ENCODE measurements around the gene TCF19. TPM values are rescaled to one million over a fixed set of nuclear protein-coding genes. Genes with fewer than 3 reads are reported as not detected.

Gene TCF19
- total RNA-seq, 2 donors from 2014 or later: 7.6 to 10.0 TPM

DNA sequence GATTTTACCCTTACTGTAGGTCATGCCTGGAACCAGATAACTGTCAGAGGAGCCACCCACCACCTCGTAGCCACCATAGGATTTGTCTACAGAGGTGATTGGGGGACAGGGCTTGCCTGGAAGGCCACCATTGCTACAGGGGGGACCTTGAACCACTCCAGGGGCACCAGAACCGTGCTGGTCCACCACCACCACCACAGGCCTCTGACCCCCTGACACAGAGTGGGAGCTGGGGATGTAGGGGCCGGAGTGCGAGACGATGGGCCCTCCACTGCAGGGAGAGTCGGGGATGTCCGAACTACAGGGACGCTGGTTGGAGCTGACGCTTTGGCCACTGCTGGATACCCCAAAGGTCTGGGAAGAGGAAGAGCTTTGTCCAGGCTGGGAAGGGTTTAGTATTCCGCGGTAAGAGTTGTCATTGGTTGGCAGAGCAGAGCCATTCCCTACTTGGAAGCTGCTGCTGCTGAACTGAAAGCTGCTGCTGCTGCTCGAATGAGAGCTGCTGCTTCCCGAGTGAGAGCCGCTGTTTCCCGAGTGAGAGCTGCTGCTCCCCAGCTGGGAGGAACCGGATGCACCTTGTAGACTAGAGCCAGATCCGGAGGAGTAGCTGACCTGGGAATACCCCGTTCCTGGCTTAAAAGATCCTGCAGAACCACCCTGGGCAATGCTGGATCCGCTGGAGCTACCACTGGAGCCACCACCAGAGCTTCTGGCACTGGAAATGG is 41.6 kb upstream of the TCF19 start:
- WGBS: 71% methylated on average over 19 of the region's 19 CpGs
- H3K27ac ChIP-seq: no peak overlapping the region
- no peaks in the 10 kb centered on the region for H3K36me3 ChIP-seq
- H3K9me3 ChIP-seq: no peaks in the 10 kb centered on the region
- intact Hi-C loops (cut with DNase I): no loop called here
- H3K4me3 ChIP-seq: no peak overlapping the region
- peaks cover 5% of the 10 kb centered on the region for H3K4me1 ChIP-seq (replicated peaks)
- TF ChIP-seq POLR2AphosphoS5 (IDR thresholded peaks at IDR 0.05) (no peak), POLR2A (IDR thresholded peaks at IDR 0.05) (no peak), CTCF (IDR thresholded peaks at IDR 0.05) (no peak)
- no peak for DNase-seq (ENCODE audit: low spot score)
- no peaks in the 10 kb centered on the region for H3K27me3 ChIP-seq (replicated peaks; ENCODE audit: insufficient read depth)

- Histone ChIP-seq H3K36me3 (no peaks in the 10 kb centered on the region), H3K27me3 (replicated peaks; ENCODE audit: insufficient read depth) (no peaks in the 10 kb centered on the region), H3K9me3 (no peaks in the 10 kb centered on the region), H3K4me1 (replicated peaks) (peaks cover 5% of the 10 kb centered on the region), H3K4me3 (no peak overlapping the region), H3K27ac (no peak overlapping the region)
- 89% methylated on average over 7 of the region's 7 CpGs for WGBS
- intact Hi-C loops (cut with DNase I): no loop called here
- DNase-seq (ENCODE audit: low spot score): no peak
- TF ChIP-seq POLR2AphosphoS5 (IDR thresholded peaks at IDR 0.05): no peak
- TF ChIP-seq CTCF (IDR thresholded peaks at IDR 0.05): no peak
- TF ChIP-seq POLR2A (IDR thresholded peaks at IDR 0.05): no peak
Measured at GRCh38 chr6:31118178-31118577, 40.2 kb upstream of the TCF19 start.

- intact Hi-C loops (cut with DNase I): no loop called here
- no peaks in the 10 kb centered on the region for H3K27me3 ChIP-seq (replicated peaks; ENCODE audit: insufficient read depth)
- H3K4me1 ChIP-seq (replicated peaks): no peaks in the 10 kb centered on the region
- no peak for DNase-seq (ENCODE audit: low spot score)
- 87% methylated on average over 26 of the region's 26 CpGs for WGBS
- no peaks in the 10 kb centered on the region for H3K36me3 ChIP-seq
- H3K4me3 ChIP-seq: no peak within 1 kb of the TSS
- H3K9me3 ChIP-seq: no peaks in the 10 kb centered on the region
- TF ChIP-seq POLR2A (IDR thresholded peaks at IDR 0.05) (no peak), CTCF (IDR thresholded peaks at IDR 0.05) (no peak), POLR2AphosphoS5 (IDR thresholded peaks at IDR 0.05) (no peak)
- no peak within 1 kb of the TSS for H3K27ac ChIP-seq
Measured at GRCh38 chr6:31120151-31120915, 38.1 kb upstream of the TCF19 start, which contains the start of gene CDSN. Gene CDSN, minus strand, starts transcription at chr6:31120446. Its CDS starts 27 bp downstream, at chr6:31120419.

- intact Hi-C loops (cut with DNase I): no loop called here
- Histone ChIP-seq H3K27ac (no peak overlapping the region), H3K4me3 (no peak overlapping the region)
Measured at GRCh38 chr6:31121131-31121790, 37.1 kb upstream of the TCF19 start.

More at GRCh38 chr6:31121131-31121790, 37.1 kb upstream of the TCF19 start:
- no peaks in the 10 kb centered on the region for H3K27me3 ChIP-seq (replicated peaks; ENCODE audit: insufficient read depth)
- no peak for DNase-seq (ENCODE audit: low spot score)
- TF ChIP-seq POLR2AphosphoS5 (IDR thresholded peaks at IDR 0.05) (no peak), CTCF (IDR thresholded peaks at IDR 0.05) (no peak), POLR2A (IDR thresholded peaks at IDR 0.05) (no peak)
- no peaks in the 10 kb centered on the region for H3K9me3 ChIP-seq
- 91% methylated on average over 12 of the region's 12 CpGs for WGBS
- no peaks in the 10 kb centered on the region for H3K4me1 ChIP-seq (replicated peaks)
- no peaks in the 10 kb centered on the region for H3K36me3 ChIP-seq

All from prostate gland (tissue), 2 donors.